Activated CD4-positive, alpha-beta T cell treated with anti-CD3 and anti-CD28 coated beads for 24 hours (primary cell): Measurements from ENCODE around the gene ZIC4.

Source experiments
- DNase-seq, 2 donors: peaks; one replicate each; pipeline ENCODE4 v3.0.0-alpha.2; 2020; ENCODE audit warnings: low read depth in 2 of 2

Gene ZIC4

DNA sequence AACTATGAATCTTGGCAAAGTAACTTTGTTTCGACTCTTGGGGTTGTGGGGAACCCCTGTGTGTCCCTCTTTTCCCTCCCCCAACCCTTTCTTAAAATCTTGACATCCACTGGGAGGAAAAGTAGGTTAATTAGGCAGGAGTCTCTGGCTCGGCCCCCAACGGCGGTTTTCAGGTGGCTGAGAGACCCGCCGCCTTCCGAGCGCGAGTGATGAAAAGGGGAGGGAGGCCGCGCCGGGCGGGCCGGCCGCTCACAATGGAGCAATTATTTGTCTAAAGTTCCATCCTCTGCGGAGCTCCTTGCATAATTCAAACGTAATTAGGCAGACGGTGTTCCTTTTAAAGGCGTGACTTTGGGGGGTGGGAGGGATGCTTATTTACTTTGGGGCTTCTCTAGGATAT, 51.7 kb downstream of the ZIC4 start:
- no peak for DNase-seq

DNA sequence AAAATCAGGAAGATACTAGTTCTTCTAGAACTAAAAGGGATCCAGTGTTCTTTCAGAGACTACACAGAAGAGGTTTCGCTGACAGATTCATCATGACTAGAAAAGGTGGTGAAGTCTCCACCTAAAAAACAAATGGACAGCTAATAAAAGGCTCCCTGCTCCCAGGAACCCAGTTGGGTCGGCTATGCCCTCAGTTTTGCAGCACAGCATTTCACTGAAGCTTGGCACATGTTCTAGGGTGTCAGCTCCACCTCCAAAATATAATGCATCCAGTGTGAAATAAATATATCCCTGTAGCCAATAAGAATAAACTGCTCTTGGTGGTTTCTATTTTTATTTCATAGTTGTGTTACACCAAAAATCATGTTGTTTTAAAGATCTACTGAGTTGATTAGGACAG, 55.0 kb downstream of the ZIC4 start:
- DNase-seq = no peak

- no peak for DNase-seq
Measured at GRCh38 chr3:147348976-147349375, 57.4 kb downstream of the ZIC4 start.

DNA sequence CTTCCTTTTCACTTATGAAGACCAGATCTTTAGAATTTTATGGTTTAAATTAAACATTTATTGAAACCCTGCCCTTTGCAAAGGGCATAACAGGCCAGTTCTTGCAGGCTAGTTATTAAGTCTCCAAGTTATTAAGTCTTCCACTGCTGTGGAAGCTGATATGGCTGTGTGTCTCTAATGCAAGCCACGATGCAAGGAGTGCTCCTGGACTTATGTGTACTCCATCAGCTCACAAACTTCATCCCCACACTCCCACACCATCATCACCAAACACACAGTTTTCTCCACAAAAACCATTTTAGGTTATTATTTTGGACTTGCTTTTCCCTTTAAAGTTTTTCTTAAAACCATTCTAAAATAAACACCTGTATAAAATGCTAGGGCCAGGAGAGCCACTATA, 62.4 kb downstream of the ZIC4 start:
- no peak for DNase-seq

GRCh38 chr3:147341727-147342126, 64.6 kb downstream of the ZIC4 start:
- no peak for DNase-seq

DNA sequence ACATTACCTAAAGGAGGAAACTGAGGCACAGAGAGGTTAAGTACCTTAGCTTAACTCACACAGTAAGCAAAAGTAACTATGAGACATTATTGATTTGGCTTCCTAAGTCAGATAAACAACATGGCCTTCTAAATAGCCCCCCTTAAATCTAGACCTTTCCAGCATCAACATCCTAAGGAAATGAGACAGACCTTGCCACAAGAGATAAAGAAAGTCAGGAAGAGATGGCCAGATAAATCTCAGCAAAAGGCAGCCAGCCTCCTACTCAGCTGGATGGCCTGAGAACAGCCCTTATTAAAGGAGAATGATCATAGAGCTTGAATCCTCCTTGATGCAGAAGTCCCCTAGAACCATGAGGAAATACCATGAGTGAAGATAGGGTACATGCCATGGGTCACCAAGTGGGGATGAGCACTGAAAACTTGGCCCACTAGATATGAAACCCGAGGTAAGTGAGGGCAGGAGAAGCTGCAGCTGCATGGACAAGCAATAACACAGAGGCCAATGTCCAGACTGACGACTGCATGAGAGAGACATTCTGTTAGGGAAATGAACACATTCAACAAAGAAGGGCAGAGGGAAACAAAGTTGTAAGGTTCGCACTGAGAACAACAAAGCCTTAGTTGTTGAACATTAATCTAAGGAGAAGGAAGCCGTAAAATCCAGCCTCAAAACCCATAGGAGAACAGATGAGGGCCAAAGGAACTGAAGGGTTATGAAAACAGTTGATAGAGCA, 69.6 kb downstream of the ZIC4 start:
- DNase-seq = no peak
